Activated naive CD8-positive, alpha-beta T cell treated with anti-CD3 and anti-CD28 coated beads, Interleukin-2, amount 50 U/mL, for 16 hours (primary cell): ENCODE results near the gene PIGK.
"Not testable (repeated sequence)": the region's sequence is repeated elsewhere in the genome, so short reads cannot be mapped to it uniquely, and the experiment has no call there.

Experiments
- DNase-seq: peaks from one replicate; pipeline ENCODE4 v3.0.0-alpha.2; 2020; ENCODE audit warnings: low read depth, low spot score

Gene PIGK

DNA sequence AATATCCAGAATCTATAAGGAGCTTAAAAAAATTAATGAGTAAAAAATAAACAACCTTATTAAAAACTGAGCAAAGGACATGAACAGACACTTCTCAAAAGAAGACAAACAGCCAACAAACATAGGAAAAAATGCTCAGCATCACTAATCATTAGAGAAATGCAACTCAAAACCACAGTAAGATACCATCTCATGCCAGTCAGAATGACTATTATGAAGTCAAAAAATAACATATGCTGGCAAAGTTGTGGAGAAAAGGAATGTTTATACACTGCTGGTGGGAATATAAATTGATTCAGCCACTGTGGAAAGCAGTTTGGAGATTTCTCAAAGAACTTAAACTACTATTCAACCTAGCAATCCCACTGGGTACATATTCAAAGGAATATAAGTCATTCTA, 25.3 kb downstream of the PIGK start:
- no peak for DNase-seq

DNA sequence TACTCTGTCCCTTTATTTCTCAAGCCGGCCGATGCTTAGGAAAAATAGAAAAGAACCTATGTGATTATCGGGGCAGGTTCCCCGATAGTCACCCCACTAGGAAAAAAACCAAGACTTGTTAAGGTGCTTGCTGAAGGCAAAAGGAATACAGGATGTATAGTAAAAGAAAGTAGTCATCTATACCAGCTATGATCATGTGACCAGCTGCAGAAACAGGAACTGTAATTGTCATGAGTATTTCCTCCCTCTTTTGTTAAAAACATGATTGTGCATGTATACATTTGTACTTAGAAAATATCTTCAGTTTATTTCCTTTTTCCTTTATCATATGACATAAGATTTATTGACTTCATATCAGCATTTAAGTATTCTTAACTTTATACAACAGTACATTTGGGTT, 30.5 kb downstream of the PIGK start:
- no peak for DNase-seq

DNA sequence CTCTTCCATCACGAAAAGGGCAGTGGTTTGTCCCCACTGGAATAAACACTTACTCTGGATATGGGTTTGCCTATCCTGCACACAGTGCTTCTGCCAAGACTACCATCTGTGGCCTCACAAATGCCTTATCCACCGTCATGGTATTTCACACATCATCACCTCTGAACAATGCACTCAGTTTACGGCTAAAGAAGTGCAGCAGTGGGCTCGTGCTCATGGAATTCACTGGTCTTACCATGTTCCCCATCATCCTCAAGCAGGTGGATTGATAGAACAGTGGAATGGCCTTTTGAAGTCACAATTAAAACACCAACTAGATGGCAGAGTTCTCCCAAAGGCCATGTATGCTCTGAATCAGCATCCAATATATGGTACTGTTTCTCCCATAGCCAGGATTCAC, 32.3 kb downstream of the PIGK start:
- not testable (repeated sequence) for DNase-seq

DNA sequence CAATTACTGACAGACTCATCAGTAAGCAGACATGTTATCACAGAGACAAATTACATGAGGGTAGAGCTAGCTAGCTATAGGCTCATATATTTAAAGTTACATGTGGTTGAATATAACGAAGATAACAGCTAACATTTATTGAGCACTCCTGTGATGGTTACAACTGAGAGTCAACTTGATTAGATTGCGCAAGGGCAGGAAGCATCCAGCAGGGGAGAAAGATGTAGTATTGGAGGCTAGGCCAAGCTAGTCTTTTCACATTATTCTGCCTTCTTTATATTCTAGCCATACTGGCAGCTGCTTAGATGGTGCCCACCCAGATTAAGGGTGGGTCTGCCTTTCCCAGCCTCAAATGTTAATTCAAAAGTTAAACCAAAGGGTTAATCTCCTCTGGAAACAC, 37.1 kb downstream of the PIGK start:
- DNase-seq: no peak

DNA sequence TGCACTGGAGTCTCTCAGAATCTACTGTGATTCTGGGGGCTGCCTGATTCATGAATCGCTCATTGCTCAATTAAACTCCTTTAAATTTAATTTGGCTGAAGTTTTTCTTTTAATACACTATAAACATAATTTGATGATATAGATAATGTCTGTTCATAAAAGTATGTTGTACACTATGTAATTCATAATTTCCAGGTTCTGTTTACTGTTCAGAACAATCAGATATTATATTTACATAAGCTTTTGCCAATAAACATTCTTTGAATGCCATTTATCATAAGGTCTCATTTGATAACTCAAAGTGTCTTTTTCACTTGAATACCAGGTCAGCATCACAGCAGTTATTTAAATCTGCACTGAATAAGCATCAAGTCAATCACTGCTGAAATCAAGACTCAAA, 39.6 kb downstream of the PIGK start:
- DNase-seq: no peak

DNA sequence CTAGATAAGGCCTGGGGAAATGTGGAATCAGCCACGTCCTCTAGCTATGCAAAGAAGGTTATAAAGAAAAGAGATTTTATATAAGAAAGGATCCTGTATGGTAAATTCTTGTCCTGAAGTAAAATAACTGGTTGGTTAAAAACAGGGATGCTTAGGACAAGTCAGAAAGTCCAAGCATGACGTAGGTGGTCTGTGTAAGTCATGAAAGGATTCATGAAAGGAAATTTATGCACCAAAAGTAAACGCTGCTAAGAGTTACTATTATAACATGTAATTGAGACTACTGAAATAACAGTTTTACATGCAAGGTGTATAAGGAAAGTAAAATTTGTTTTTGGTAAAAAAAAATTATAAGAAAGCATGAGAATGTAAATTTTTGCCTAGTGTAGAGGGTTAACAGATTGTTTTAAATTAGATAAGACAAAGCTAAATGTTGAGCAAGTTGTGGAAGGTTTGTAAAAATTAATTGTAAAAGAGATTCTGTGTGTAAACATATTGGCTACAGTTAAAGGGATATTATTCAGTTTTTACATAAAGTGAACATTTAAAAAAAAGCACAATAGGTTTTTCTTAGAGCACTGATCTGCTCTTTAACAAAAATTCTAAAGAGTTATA, 43.9 kb downstream of the PIGK start:
- DNase-seq: no peak

DNA sequence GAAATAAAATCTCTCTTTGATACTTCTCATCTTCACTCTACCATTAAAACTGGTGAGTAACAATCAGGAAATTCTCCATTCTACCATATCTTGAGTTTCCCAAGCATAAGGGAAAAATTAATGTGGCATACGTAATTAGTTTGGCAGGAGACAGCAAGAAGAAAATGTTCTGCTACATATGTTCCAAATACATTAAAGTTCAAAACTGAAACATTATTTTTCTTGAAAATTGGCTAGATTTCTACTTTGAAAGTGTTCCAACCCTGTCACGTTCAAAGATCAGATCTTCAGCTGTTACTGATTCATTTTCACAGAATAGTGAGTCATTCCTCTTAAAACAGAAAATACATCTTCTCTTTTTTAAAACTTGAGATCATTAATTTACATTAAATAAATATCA, 48.5 kb downstream of the PIGK start:
- DNase-seq: no peak

DNA sequence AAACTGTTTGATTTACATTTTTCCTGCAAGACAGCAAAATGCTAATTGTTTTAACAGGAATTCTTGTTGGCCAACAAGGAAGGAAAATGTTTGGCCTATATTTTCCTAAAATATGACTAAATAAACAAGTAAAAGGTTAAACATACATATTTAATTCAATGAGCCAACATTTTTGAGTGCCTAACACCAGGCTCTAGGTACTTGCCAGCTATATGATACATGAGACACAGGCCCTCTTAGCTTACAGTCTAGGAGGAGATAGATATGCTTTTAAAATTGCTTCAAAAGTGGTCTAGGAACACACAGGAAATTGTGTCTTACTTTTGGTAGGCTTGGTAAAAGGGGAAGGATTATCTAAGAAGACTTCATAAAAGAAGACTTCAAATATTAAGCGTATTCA, 50.9 kb downstream of the PIGK start:
- no peak for DNase-seq

DNA sequence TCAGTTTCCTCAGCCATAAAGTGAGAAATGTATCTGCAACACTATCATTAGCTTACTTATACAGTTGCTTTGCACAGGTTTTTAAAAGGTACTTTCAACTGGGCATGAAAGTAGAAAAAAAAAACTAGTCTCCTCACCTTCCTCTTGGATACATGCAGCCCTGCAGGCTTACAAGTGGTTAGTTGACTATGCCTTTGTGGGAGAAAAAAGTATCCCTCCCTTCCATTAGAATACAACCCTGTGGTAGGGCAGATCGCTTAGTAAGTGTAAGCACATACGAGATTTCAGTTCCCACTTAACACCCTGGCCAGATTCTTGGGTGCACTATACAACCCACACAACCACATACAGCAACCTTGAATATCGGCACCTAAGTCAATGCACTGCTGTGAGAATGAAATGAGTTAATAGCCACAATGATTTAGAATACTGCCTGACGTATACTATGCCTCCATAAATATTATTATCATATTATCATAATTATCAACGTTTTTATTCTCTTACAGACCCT, 54.7 kb downstream of the PIGK start:
- no peak for DNase-seq

DNA sequence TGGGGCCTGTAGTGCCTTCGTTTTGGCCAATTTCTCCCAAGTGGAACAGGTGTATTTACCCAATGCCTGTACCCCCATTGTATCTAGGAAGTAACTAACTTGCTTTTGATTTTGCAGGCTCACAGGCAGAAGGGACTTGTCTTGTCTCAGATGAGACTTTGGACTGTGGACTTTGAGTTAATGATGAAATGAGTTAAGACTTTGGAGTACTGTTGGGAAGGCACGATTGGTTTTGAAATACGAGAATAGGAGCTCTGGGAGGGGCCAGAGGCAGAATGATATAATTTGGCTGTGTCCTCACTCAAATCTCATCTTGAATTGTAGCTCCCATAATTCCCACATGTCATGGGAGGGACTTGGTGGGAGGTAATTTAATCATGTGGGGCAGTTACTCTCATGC, 59.5 kb downstream of the PIGK start:
- DNase-seq: not testable (repeated sequence)

DNA sequence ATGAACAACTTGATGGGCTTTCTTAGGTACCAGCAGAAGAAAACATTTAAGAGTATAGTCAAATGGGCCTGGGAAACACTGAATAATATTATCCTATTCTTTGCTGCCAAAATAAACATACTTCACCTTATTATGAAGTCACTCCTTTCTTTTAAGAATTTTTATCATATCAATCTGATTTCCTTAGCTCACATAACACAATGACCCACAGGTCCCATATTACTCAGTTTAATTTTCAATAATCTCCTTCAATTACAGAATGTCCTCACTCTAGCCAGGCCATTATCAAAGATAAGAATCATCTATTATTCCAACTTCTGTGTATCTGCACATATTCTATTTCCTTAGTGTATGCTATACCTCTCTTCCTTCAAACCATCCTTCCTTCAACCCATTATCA, 63.0 kb downstream of the PIGK start:
- DNase-seq: no peak

DNA sequence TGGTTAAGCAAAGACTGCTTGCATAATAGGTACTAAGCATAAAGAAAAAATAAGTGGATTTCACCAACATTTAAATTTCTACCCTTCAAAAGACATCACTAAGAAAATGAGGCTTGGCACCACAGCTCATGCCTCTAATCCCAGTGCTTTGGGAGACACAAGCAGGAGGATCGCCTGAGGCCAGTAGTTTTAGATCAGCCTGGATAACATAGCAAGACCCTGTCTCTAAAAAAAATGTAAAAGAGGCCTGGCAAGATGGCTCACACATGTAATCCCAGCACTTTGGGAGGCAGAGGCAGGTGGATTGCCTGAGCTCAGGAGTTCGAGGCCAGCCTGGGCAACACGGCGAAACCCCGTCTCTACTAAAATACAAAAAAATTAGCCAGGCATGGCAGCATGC, 73.0 kb downstream of the PIGK start:
- DNase-seq: no peak

DNA sequence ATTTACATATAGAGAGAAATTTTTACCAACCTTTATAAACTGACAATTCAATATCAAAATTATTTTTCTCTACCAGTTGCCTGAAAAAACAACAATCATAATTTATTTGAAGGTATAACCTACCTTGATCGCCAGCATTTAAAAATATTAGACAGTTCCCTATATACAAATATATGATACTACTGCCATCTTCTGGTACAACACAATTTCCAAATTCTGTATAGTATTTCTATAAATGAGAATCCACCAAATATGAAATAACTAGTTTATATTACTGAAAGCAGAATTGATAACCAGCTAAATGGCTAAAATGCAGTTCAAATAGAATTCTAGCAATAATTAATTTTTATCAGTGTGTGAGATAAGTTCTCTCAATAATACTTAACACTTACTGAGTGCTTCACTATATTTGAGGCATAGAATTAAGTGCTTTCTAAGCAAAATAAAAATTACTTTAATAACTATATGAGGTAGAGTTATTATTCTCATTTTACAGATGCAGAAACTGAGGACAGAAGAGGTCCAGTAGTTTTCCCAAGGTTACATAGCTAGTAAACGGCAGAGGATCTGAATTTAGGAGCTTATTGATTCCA, 75.6 kb downstream of the PIGK start:
- DNase-seq: no peak

DNA sequence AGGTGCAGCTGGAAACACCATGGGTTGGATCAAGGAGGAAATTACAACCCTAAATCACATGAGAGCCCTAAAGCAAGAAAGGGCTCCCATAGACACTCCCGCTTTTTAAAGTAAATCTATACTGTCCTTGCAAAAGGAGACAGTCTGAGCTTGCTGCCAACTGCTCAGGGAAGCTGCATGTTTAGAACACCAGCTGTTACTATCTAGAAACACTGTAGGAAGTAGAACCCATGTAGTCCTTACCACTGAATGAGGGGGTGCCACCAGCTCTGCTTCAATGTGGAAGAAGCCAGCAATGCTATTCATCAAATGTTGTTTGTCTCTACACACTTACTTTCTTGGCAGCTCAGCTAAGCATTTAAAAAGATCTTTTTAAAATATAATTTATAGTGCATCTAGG, 79.8 kb downstream of the PIGK start:
- DNase-seq: no peak

DNA sequence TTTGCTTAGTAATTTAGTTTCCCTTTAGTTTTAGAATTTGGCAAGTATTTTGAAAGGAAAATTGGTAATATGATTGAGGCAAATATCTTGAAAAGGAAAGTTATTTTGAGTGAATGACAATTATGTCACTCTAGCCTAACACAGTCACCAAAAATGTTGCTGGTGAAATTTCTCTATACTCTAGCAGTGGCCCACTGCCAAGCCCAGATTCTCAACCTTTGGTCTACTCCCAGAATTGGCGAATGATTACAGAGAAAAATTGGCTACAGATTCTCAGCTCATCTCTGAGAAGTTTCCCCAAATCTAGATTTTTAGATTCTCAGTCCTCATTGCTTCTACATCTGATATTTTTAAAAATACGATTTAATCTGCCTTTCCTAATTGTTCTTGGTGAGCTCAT, 84.9 kb downstream of the PIGK start:
- DNase-seq: no peak

DNA sequence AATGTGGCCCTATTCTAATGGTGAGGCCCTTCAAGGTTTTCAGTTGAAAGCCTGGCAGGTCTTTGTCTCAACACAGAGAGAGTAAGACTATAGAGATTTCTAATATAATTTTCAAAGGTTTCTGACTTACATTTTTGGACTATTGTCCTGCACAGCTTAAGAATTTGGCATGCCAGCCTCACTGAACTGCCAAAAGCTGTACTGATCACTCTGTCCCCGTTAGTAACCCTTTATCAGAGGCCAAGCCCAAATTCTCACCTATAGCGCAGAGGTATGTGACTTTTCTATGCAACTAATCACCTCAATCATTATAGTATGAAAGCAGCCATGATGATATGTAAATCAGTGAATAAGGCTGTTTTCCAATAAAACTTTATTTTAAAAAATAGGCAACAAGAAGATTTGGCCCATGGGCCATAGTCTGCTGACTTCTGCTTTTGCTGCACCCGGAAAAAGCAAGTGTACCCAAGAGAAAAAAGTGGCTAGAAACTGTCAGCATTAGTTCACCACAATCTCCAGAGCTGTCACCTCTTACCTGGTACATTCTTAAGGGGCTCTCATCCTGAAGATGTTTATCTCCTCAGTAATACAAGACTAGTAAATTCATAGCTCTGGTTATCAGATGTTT, 85.4 kb downstream of the PIGK start:
- DNase-seq: no peak

DNA sequence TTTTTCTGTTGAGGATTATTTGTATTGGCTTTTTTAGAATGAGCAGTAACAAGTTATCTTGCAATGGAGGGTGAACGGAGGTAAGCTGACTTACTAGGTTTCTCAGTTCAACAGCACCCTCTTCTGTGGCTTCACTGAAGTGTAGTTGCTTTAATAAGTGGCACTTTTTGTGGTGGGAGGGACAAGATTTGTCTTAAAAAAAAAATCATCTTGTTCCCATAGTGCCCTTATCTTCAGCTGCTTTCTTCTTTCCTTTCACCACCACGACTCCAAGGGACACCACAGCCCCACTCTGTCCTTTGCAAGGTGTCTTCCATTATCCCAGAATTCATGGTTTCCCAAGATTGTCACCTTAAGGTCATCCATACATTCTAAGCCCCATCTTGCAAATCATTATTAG, 92.9 kb downstream of the PIGK start:
- no peak for DNase-seq

DNA sequence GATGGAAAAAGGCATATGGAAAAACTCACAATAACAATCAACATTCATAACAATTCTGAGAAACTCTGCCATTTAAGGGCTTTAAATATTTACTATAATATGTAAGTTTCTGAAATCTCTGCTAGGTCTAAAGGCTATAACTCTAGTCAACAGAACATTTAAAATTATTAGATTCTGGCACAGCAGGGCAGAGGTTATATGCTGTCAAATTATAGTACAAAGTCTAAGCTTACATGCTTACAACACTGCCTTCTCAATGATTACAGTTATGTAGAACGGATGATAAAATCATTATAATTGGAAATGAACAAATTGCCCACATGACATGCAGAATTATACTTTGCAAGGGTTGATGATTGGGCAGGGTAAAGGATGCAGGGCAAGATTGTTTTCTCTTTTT, 97.7 kb downstream of the PIGK start:
- no peak for DNase-seq

DNA sequence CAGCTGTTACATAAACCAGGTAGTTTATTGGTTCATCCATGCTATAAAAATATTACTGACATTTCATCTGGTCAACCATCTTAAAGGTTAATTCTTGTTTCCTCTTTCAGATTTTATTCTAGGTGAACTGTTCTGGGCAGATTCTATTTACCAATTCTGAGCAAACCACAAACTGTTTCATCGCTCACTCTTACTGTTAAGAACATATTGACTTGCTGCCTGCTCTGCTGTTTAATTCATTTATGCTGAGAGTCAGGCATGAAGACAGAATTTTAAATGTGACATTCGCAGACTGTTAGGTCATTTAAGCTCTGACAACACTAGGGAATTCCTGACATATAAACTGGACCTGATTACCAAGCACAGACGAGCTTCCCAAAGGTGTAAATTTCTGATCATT, 98.3 kb downstream of the PIGK start:
- DNase-seq: no peak

DNA sequence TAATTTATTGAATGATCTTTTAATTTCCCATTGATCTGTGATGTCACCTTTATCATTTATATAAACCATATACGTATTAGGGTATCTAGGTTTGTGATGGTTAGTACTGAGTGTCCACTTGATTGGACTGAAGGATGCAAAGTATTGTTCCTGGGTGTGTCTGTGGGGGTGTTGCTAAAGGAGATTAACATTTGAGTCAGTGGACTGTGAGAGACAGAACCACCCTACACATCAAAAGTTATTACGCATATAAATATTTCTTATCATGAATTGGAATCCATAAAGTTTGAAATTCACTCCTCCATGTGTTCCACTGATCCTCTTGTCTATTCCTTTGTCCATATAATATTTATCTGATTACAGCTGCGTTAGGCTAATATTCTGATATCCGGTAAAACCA, 100.5 kb downstream of the PIGK start:
- DNase-seq: no peak

DNA sequence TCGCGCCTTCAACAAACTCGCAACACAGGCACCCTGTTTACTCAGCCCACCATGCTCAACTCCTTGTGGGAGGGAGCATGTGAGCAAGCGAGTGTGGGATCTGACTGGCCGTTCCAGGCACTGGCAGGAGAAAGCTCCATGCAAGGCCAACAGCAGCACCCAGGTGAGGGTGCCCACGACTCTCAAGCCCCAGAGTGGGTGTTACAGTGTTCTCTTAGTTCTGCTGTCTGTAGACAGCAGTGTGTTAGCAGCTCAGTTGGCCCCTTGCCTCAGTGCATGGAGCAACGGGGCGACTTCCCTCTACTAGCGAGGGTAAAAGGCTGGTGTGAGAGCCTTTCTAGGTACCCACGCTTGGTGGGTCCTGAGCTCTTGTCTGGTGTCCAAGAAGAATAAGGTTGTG, 114.6 kb downstream of the PIGK start:
- no peak for DNase-seq

DNA sequence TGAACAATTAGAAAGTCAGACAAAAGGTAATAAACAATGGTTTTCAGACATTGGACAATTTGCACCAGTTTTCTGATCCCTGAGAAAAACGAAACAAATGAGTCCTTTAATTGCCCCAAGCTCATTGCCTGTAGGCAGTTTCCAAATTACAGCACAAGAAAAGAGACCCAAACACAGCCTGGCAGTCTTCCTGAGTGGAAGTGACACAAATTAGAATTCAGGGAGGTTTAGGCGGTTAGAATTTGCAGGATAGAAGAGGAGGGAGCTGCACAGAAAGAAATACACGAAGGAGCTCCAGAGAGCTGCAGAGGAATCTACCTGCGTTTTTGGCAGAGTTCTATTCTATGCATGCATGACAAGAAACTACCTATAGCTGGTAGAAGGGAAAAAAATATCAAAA, 115.7 kb downstream of the PIGK start:
- no peak for DNase-seq

DNA sequence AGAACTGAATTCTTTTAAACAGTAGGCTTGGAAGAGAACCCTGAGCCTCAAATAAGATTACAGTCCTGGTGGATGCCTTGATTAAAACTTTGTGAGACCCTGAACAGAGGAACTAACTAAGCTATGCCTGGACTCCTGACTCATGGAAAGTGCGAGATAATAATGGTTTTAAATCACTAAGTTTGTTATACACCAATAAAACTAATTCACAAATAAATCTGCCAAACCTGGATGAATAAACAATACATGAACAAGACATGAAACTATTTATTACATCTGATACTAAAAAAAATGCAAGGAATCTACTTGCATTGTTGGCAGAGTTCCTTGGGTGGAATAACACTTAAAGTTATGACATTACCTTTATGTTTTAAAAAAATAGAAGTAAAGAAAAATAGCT, 118.4 kb downstream of the PIGK start:
- no peak for DNase-seq
